T-helper 1 cell treated with Interleukin-12 subunit alpha and Interleukin-12 subunit beta and Interleukin-4 antibody, amounts not matched to agents 30 ng/mL and 1 ng/mL, for 36 hours (primary cell): ENCODE results near the gene ST6GALNAC3. TPM values are rescaled to one million over a fixed set of nuclear protein-coding genes. Genes with fewer than 3 reads are reported as not detected.
"Not testable (repeated sequence)": the region's sequence is repeated elsewhere in the genome, so short reads cannot be mapped to it uniquely, and the experiment has no call there.

Experiments
- intact Hi-C: fragments of 100-400 bp; cut with micrococcal nuclease; formaldehyde crosslinking; loops from one replicate; pipeline ENCODE4 v1.15.1; 2024
- total RNA-seq: library from RNA; stranded (reverse); gene quantifications from 2 replicates; pipeline ENCODE4 v1.2.3, GENCODE V29; 2022

ST6GALNAC3 gene
- 0.12 TPM in 1 of 2 replicates, not detected in the other for total RNA-seq

GRCh38 chr1:76074321-76075187 lies at the start of gene ST6GALNAC3:
Gene ST6GALNAC3, plus strand, starts transcription at chr1:76074746.
- intact Hi-C loops, result loop anchor here (1.0 to 5.0 kb wide), 8 partner anchors 80 to 1877 kb away; partner anchors contain the start of genes ACADM, FPGT, LRRIQ3 and PIGK

- intact Hi-C loops, result no loop called here
Observed at GRCh38 chr1:76027341-76027740, 47.2 kb upstream of the ST6GALNAC3 start.

GRCh38 chr1:76029331-76029730 lies 45.2 kb upstream of the ST6GALNAC3 start:
- intact Hi-C loops, result no loop called here

- intact Hi-C loops, result no loop called here
Observed at GRCh38 chr1:76031496-76031895, 43.0 kb upstream of the ST6GALNAC3 start.

- intact Hi-C loops, result no loop called here
Observed at GRCh38 chr1:76033800-76034475, 40.6 kb upstream of the ST6GALNAC3 start.

- intact Hi-C loops, result loop anchor here (5.0 kb wide), 1 partner anchor 1383 kb away; no protein-coding TSS in a partner anchor
Observed at GRCh38 chr1:76035053-76035452, 39.5 kb upstream of the ST6GALNAC3 start.

GRCh38 chr1:76037324-76037723 lies 37.2 kb upstream of the ST6GALNAC3 start:
- intact Hi-C loops, result loop anchor here (5.0 kb wide), 1 partner anchor 1385 kb away; no protein-coding TSS in a partner anchor

GRCh38 chr1:76038287-76039004 lies 36.1 kb upstream of the ST6GALNAC3 start:
- intact Hi-C loops, result loop anchor here (5.0 kb wide), 1 partner anchor 1386 kb away; no protein-coding TSS in a partner anchor

- intact Hi-C loops, result no loop called here
Observed at GRCh38 chr1:76046149-76046548, 28.4 kb upstream of the ST6GALNAC3 start.

GRCh38 chr1:76048219-76048618 lies 26.3 kb upstream of the ST6GALNAC3 start:
- intact Hi-C loops, result no loop called here

- intact Hi-C loops, result no loop called here
Observed at GRCh38 chr1:76048926-76049325, 25.6 kb upstream of the ST6GALNAC3 start.

- intact Hi-C loops, result no loop called here
Observed at GRCh38 chr1:76049498-76049897, 25.0 kb upstream of the ST6GALNAC3 start.

- intact Hi-C loops, result not testable (repeated sequence)
Observed at GRCh38 chr1:76050073-76050472, 24.5 kb upstream of the ST6GALNAC3 start.

GRCh38 chr1:76053021-76053420 lies 21.5 kb upstream of the ST6GALNAC3 start:
- intact Hi-C loops, result no loop called here

- intact Hi-C loops, result no loop called here
Observed at GRCh38 chr1:76054359-76054758, 20.2 kb upstream of the ST6GALNAC3 start.

GRCh38 chr1:76055987-76056386 lies 18.6 kb upstream of the ST6GALNAC3 start:
- intact Hi-C loops, result no loop called here

GRCh38 chr1:76059451-76059850 lies 15.1 kb upstream of the ST6GALNAC3 start:
- intact Hi-C loops, result no loop called here

- intact Hi-C loops, result no loop called here
Observed at GRCh38 chr1:76065270-76065669, 9.3 kb upstream of the ST6GALNAC3 start.

- intact Hi-C loops, result no loop called here
Observed at GRCh38 chr1:76066394-76066793, 8.2 kb upstream of the ST6GALNAC3 start.

GRCh38 chr1:76068542-76068941 lies 6.0 kb upstream of the ST6GALNAC3 start:
- intact Hi-C loops, result no loop called here

GRCh38 chr1:76068953-76069561 lies 5.5 kb upstream of the ST6GALNAC3 start:
- intact Hi-C loops, result no loop called here
